B cell (primary cell): ENCODE measurements around the gene ITGB7. TPM values are rescaled to one million over a fixed set of nuclear protein-coding genes. Genes with fewer than 3 reads are reported as not detected.

Source experiments
- ATAC-seq: fragments of 200-7000 bp; cut with Tn5 transposase; one replicate; pipeline ENCODE4 v1.10.0; 2021; ENCODE audit warnings: low read depth, mild to moderate bottlenecking, moderate number of reproducible peaks, moderate library complexity
- CTCF ChIA-PET: fragments of 350-600 bp; sonication (Branson Sonifier 250); formaldehyde crosslinking; loops from one replicate; lab custom pipeline; 2021; ENCODE audit warnings: antibody characterized with exemption, inconsistent platforms; lab: Charles Lee
- POLR2A ChIA-PET: fragments of 350-600 bp; sonication (Branson Sonifier 250); formaldehyde crosslinking; loops from one replicate; lab custom pipeline; 2021; ENCODE audit warnings: antibody characterized with exemption; lab: Charles Lee
- DNase-seq: peaks from one replicate; pipeline ENCODE4 v3.0.0; 2013
- H2AFZ ChIP-seq: 2 replicates; pipeline ENCODE4 v1.6.1; 2012; ENCODE audit warnings: mild to moderate bottlenecking, low read depth, low read length; ENCODE audit not compliant: insufficient read depth, poor library complexity, severe bottlenecking
- H3K27ac ChIP-seq, 2 donors: 1 replicate in 1 of 2; 2 replicates in 1 of 2; pipeline ENCODE4 v1.5.1; 2012 to 2013; ENCODE audit warnings: low read length in 2 of 2, mild to moderate bottlenecking in 2 of 2, moderate library complexity in 1 of 2
- H3K27me3 ChIP-seq, 4 experiments: fragments of 200-600 bp in 1 of 4; sonication (generic) in 1 of 4; replicated peaks in 1 of 4; 1 replicate in 2 of 4; 2 replicates in 2 of 4; pipeline versions ENCODE4 v1.6.1 to v1.7.0; 2013 to 2016; ENCODE audit warnings: low read length in 3 of 4, mild to moderate bottlenecking in 2 of 4, mixed read lengths in 1 of 4, moderate library complexity in 1 of 4; ENCODE audit not compliant: insufficient read depth in 4 of 4, control insufficient read depth in 3 of 4; ENCODE audit errors: control extremely low read depth in 1 of 4
- H3K36me3 ChIP-seq, 2 experiments: replicated peaks in 1 of 2; 1 replicate in 1 of 2; 2 replicates in 1 of 2; pipeline versions ENCODE4 v1.6.1 to v1.7.1; 2013; ENCODE audit warnings: low read length in 1 of 2; ENCODE audit not compliant: insufficient read depth in 2 of 2, control insufficient read depth in 1 of 2; ENCODE audit errors: control extremely low read depth in 1 of 2, extremely low read depth in 1 of 2
- H3K4me1 ChIP-seq, 2 donors: fragments of 200-600 bp in 1 of 2; sonication (generic) in 1 of 2; 1 replicate in 1 of 2; 2 replicates in 1 of 2; pipeline versions ENCODE4 v1.5.1 to v1.6.1; 2013 to 2017; ENCODE audit warnings: low read length in 2 of 2; ENCODE audit not compliant: control insufficient read depth in 2 of 2, insufficient read depth in 2 of 2
- H3K4me2 ChIP-seq: replicated peaks from 2 replicates; pipeline ENCODE3; 2012; ENCODE audit warnings: mild to moderate bottlenecking, low read depth, low read length; ENCODE audit not compliant: poor library complexity, severe bottlenecking
- H3K4me3 ChIP-seq, 5 experiments: fragments of 200-600 bp in 1 of 5; sonication (generic) in 1 of 5; 1 replicate in 3 of 5; 2 replicates in 2 of 5; pipeline versions ENCODE4 v1.5.1 to v1.7.0; 2011 to 2016; ENCODE audit warnings: low read length in 4 of 5, mild to moderate bottlenecking in 4 of 5, low read depth in 2 of 5, control low read depth in 1 of 5, moderate library complexity in 1 of 5; ENCODE audit not compliant: insufficient read depth in 1 of 5; ENCODE audit errors: control extremely low read depth in 1 of 5, extremely low read depth in 1 of 5
- H3K79me2 ChIP-seq: fragments of 200-600 bp; sonication (generic); one replicate; pipeline ENCODE4 v1.6.0; 2016; ENCODE audit warnings: low read length; ENCODE audit not compliant: control insufficient read depth, insufficient read depth
- H3K9ac ChIP-seq: fragments of 200-600 bp; sonication (generic); 2 replicates; pipeline ENCODE4 v1.6.1; 2017; ENCODE audit warnings: mild to moderate bottlenecking, low read length, moderate library complexity
- H3K9me3 ChIP-seq, 3 donors: one replicate each; pipeline versions ENCODE4 v1.6.1 to v1.7.1; 2013; ENCODE audit warnings: low read length in 2 of 3; ENCODE audit not compliant: control insufficient read depth in 2 of 3, insufficient read depth in 1 of 3; ENCODE audit errors: control extremely low read depth in 1 of 3
- H4K20me1 ChIP-seq: 2 replicates; pipeline ENCODE4 v1.6.0; 2012; ENCODE audit warnings: mild to moderate bottlenecking, low read length; ENCODE audit not compliant: insufficient read depth, control insufficient read depth, poor library complexity, severe bottlenecking
- H3K27ac Mint-ChIP-seq: one replicate; pipeline ENCODE4 v1.8.0; 2021; ENCODE audit warnings: mixed read lengths
- H3K27me3 Mint-ChIP-seq: one replicate; pipeline ENCODE4 v1.8.0; 2021; ENCODE audit warnings: mixed read lengths
- H3K4me1 Mint-ChIP-seq: one replicate; pipeline ENCODE4 v1.8.0; 2021; ENCODE audit warnings: mixed read lengths
- H3K4me3 Mint-ChIP-seq: one replicate; pipeline ENCODE4 v1.8.0; 2021; ENCODE audit warnings: mixed read lengths
- H3K9me3 Mint-ChIP-seq: one replicate; pipeline ENCODE4 v1.8.0; 2022; ENCODE audit warnings: mixed read lengths; ENCODE audit not compliant: insufficient read depth
- CTCF ChIP-seq: fragments of 200-600 bp; IDR thresholded peaks from one replicate; pipeline ENCODE4 v1.8.0; 2022; ENCODE audit warnings: antibody characterized with exemption, mild to moderate bottlenecking
- EZH2 ChIP-seq: IDR thresholded peaks from 2 replicates; pipeline ENCODE4 v1.6.1; 2012; ENCODE audit warnings: borderline replicate concordance, low read depth, mild to moderate bottlenecking, moderate library complexity, low read length; ENCODE audit not compliant: insufficient read depth, poor library complexity, severe bottlenecking
- WGBS: methylation state at CpG from one replicate; pipeline ENCODE4 v1.1.5; 2013; ENCODE audit warnings: missing lambda C conversion rate; ENCODE audit not compliant: insufficient coverage; 5-methylcytosine and 5-hydroxymethylcytosine counted together
- intact Hi-C: fragments of 100-400 bp; cut with micrococcal nuclease; formaldehyde crosslinking; loops from one replicate; pipeline ENCODE4 v1.10.0; 2022
- polyA plus RNA-seq: library from polyadenylated mRNA; depleted of rRNA; stranded (reverse); fragments of >200 nt; gene quantifications from 2 replicates; pipeline ENCODE4 v1.2.3, GENCODE V29; 2012
- total RNA-seq, 2 donors: library from RNA; stranded (reverse); fragments of 120-200 nt in 1 of 2; gene quantifications; 1 replicate in 1 of 2; 2 replicates in 1 of 2; pipeline versions ENCODE4 v1.2.3 to v1.2.4, GENCODE V29; 2013 to 2022

Gene ITGB7
- total and polyA plus RNA-seq, 2 donors (not counting 1 experiment from before 2014, with no cell fraction given), result 199 to 265 TPM

GRCh38 chr12:53200458-53201176 lies 6.4 kb downstream of the ITGB7 start:
- H3K4me1 ChIP-seq, result peaks cover 79 to 86% of the 10 kb centered on the region in 2 donors
- no peaks in the 10 kb centered on the region for H3K27me3 Mint-ChIP-seq
- peak overlapping the region; percentile 80 for H3K27ac Mint-ChIP-seq
- peak overlapping the region in 3 of 5 experiments; percentile 17 to 54 (median 23) for H3K4me3 ChIP-seq
- no peaks in the 10 kb centered on the region for H3K27me3 ChIP-seq
- H3K4me3 Mint-ChIP-seq, result peak overlapping the region; percentile 70
- H3K9me3 Mint-ChIP-seq, result no peaks in the 10 kb centered on the region
- no peak overlapping the region for H2AFZ ChIP-seq
- H3K4me1 Mint-ChIP-seq, result peaks cover 68% of the 10 kb centered on the region
- peak overlapping the region; percentile 73 for H3K4me2 ChIP-seq
- peaks cover 4 to 45% of the 10 kb centered on the region in 2 experiments for H3K36me3 ChIP-seq
- WGBS, result 4% methylated on average over 7 of the region's 10 CpGs
- ChIA-PET POLR2A (interaction anchor here (0.8 to 2.5 kb wide), 9 partner anchors 9 to 120 kb away, joined by 3 to 8 read pairs (median 4); partner anchors contain the start of genes CSAD, PFDN5 and ZNF740), CTCF (interaction anchor here (0.5 to 15.7 kb wide), 11 partner anchors 12 to 135 kb away, joined by 3 to 201 read pairs (median 4); partner anchors contain the start of genes AAAS, CSAD, ITGB7 and ZNF740)
- H3K9ac ChIP-seq, result peak overlapping the region; percentile 43
- TF ChIP-seq EZH2 (no peak), CTCF (no peak)
- DNase-seq (peak; percentile 71), ATAC-seq (peak; percentile 59)
- peaks cover 60% of the 10 kb centered on the region for H3K79me2 ChIP-seq
- intact Hi-C loops, result loop anchor here (1.0 kb wide), 1 partner anchor 9 kb away; no protein-coding TSS in a partner anchor
- H3K27ac ChIP-seq, result peak overlapping the region; percentile 39 to 58
- H3K9me3 ChIP-seq, result no peaks in the 10 kb centered on the region
- peaks cover 61% of the 10 kb centered on the region for H4K20me1 ChIP-seq
